Measurements from ENCODE around the gene KASH5.

KASH5 gene

DNA sequence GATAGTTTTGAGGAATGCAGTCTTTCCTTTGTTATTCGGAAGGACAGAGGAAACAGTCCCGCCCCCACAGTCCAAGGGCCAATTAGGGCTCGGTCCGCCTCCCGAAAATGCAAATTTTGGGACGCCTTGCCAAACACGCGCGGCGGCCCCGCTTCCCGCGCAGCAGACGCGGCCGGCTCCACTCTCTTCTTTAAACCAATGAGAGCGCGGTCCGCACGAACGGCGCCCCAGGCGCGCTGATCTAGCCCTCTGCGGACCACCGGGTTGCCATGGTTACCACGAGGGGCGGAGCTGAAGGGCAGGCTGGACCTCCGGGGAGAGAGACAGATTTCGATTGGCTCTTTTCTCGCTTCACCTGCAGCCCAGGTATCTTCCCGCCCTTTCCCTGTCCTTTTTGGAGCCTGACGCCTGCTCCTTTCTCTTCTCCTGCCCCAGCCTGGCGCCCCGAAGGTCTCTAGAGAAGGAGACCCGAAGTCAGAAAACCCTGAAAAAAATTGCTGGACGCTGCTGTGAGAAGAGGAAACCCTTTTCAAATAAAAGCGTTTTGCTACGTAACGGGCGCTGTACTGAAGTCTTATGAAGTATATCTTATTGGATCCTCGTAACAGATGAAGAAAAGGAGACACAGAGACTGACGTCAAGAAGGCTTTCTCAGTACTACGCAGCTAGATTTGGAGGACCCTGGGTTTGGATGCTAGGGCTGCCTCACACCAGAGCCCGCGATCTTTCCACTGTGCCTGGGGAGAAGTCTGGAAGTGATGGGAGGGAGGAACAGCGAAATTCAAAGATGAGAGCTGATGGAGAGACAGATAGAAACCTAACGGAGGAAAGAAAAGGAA is 33.2 kb downstream of the KASH5 start:
- DNase-seq (ENCODE audit: extremely low read depth, low read depth): no peak
- TF ChIP-seq, protein P1, sequence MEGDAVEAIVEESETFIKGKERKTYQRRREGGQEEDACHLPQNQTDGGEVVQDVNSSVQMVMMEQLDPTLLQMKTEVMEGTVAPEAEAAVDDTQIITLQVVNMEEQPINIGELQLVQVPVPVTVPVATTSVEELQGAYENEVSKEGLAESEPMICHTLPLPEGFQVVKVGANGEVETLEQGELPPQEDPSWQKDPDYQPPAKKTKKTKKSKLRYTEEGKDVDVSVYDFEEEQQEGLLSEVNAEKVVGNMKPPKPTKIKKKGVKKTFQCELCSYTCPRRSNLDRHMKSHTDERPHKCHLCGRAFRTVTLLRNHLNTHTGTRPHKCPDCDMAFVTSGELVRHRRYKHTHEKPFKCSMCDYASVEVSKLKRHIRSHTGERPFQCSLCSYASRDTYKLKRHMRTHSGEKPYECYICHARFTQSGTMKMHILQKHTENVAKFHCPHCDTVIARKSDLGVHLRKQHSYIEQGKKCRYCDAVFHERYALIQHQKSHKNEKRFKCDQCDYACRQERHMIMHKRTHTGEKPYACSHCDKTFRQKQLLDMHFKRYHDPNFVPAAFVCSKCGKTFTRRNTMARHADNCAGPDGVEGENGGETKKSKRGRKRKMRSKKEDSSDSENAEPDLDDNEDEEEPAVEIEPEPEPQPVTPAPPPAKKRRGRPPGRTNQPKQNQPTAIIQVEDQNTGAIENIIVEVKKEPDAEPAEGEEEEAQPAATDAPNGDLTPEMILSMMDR (IDR thresholded peaks at IDR 0.05; ENCODE audit: low read depth, low read length, missing control alignments): no peak
- no peak overlapping the region for H3K4me3 ChIP-seq (replicated peaks; ENCODE audit: low read depth, low read length)

DNA sequence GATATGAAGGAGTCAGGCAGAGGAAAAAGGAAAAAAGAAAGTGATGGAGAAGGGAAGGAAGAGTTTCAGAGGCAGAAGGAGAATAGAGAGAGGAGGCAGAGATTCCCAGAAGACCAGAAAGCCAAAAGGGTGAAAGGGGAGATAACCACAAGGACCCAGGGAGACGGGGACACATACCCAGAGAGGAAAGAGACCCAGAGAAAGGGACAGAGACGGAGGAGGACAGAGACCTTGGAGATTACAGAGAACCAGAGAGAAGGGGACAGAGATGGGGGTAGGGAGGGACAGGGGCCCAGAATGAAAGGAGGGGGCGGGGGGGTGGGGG is 33.8 kb downstream of the KASH5 start:
- DNase-seq (ENCODE audit: extremely low read depth, low read depth): no peak
- TF ChIP-seq, protein P1 (IDR thresholded peaks at IDR 0.05; ENCODE audit: low read depth, low read length, missing control alignments): no peak
- no peak overlapping the region for H3K4me3 ChIP-seq (replicated peaks; ENCODE audit: low read depth, low read length)

DNA sequence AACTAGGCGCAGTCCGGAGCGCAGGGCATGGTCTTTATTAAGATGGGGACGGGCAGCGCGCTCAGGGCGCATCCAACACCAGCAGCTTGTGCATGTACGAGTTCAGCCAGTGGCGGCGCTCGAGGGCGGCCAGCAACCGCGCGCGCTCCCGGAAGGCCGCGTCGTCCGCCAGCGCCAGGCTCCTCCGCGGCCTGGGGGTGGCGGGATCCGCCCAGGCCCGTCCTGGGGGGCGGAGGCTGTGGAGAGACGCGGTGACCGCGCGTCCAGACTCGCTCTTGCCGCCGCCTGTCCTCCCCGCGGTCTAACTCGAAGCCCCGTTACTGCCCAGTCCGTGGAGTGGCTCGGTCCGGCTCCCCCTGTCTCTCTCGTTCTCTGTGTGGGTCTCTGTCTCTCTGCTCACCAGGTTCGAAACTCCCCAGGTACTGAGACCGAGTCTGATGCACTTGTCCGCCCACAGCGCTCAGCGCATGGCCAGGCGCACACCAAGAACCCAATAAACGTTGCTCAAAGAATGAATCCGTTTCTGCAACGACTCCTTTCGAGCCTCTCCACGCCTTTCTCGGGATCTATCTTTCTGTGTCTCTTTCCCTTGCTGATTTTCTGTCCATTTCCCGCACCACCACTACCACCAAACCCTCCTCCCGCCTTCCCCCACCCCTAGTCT is 34.5 kb downstream of the KASH5 start:
- H3K4me3 ChIP-seq (replicated peaks; ENCODE audit: low read depth, low read length): no peak overlapping the region
- TF ChIP-seq, protein P1 (IDR thresholded peaks at IDR 0.05; ENCODE audit: low read depth, low read length, missing control alignments): peak; percentile 20
- no peak for DNase-seq (ENCODE audit: extremely low read depth, low read depth)

- DNase-seq (ENCODE audit: extremely low read depth, low read depth): no peak
- TF ChIP-seq, protein P1 (IDR thresholded peaks at IDR 0.05; ENCODE audit: low read depth, low read length, missing control alignments): no peak
- no peak within 1 kb of the TSS for H3K4me3 ChIP-seq (replicated peaks; ENCODE audit: low read depth, low read length)
Observed at GRCh38 chr19:49423071-49423984, 35.3 kb downstream of the KASH5 start, which contains the start of gene PTH2. Gene PTH2 (minus strand): TSS chr19:49423441. CDS start chr19:49423339, 102 bp downstream.

- TF ChIP-seq, protein P1 (IDR thresholded peaks at IDR 0.05; ENCODE audit: low read depth, low read length, missing control alignments): no peak
- H3K4me3 ChIP-seq (replicated peaks; ENCODE audit: low read depth, low read length): no peak overlapping the region
- no peak for DNase-seq (ENCODE audit: extremely low read depth, low read depth)
Observed at GRCh38 chr19:49423985-49424303, 35.9 kb downstream of the KASH5 start.

DNA sequence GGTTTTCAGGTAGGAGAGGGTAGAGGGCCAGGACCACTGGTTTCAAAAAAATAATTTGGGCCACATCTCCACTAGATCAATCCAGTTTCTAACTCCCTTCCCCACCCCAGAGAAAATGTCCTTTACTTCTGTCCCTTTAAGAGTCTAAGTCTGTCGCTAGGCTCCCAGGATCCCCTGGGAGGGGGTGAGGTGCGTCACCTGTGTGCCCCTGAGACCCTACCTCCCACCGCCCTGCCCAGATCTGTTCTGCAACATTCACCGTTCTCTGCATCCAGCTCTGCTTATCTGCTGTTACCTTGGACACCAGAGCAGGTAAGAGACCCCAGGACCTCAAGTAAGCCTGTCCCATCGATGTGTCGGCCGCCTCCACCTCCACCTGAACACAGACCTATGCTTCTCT is 37.1 kb downstream of the KASH5 start, which contains the start of gene GFY:
GFY (plus strand) TSS at position 211 of the 400 bp plus-strand sequence. CDS start 1,043 bp downstream, outside the sequence.
- TF ChIP-seq, protein P1 (IDR thresholded peaks at IDR 0.05; ENCODE audit: low read depth, low read length, missing control alignments): no peak
- no peak for DNase-seq (ENCODE audit: extremely low read depth, low read depth)

More for the DNA sequence above, 37.1 kb downstream of the KASH5 start, which contains the start of gene GFY:
- no peak within 1 kb of the TSS for H3K4me3 ChIP-seq (replicated peaks; ENCODE audit: low read depth, low read length)
